GM20000 (cell line): Measurements from ENCODE around the gene ADAT3.

ENCODE experiments used
- DNase-seq: peaks from one replicate; pipeline ENCODE4 v3.0.0; 2012; ENCODE audit warnings: low spot score
- CTCF ChIP-seq: IDR thresholded peaks from 2 replicates; pipeline ENCODE4 v1.5.1; 2012; ENCODE audit warnings: mild to moderate bottlenecking, control low read depth; ENCODE audit errors: extremely low read depth, missing control alignments

ADAT3 gene

DNA sequence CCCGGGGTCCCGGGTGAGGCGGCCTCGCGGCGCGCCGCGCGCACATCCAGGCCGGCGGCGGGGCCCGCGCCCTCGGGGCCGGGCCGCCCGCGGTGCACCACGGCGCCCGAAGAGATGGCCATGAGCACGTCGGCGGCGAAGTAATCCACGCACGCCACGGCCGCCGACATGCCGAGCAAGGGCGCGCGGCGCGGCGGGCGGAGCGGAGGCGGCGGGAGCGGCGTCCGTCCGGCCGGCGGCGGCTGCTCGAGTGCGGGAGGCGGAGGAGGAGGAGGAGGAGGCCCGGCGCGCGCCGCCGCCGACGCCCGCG is 41.9 kb upstream of the ADAT3 start, which contains the start of gene KLF16:
Gene KLF16, minus strand, starts transcription at position 252 of the 310 bp plus-strand sequence. Its CDS starts 82 bp downstream, at position 170.
- no peak for DNase-seq

GRCh38 chr19:1863638-1864479 is 41.3 kb upstream of the ADAT3 start:
- DNase-seq, result peak; percentile 99
- TF ChIP-seq CTCF, result no peak

More for the DNA sequence above, 41.9 kb upstream of the ADAT3 start, which contains the start of gene KLF16:
- TF ChIP-seq CTCF, result no peak

GRCh38 chr19:1864480-1865171 is 40.6 kb upstream of the ADAT3 start:
- DNase-seq, result peak; percentile 90
- peak; percentile 85 for TF ChIP-seq CTCF

DNA sequence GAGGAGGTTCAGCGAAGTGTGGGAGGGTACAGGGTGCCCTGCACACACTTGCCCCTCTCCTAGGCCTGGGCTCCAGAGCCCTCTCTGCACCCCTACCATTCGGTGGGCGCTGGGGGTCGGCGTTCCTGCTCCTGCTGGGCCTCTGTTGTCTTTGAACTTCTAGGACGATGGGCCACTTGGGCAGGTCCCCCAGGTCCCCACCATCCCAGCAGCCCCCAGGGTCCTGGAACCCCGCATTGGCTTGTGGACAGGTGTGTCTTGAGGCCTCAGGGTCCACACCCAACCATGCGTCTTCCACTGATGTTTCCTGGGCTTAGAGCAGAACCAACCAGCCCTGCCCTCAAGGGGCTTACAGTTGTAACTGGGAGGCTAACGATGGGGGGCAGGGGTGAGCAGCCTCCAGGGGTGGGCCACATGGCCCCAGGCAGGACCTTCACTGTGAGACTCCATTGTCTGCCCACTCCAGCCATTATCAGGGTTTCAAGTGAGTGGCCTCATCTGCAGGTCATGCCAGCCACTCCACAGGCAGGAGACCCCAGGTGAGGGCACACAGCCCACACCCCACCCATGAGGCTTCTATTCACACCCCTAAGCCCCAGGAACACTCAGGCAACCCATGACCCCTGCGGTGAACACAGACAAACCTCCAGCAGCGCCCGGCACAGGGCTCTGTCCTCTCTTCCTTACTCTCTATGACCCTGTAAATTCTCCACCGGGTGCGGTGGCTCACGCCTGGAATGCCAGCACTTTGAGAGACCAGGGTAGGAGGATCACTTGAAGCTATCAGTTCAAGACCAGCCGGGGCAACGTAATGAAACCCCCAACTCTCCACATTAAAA is 39.8 kb upstream of the ADAT3 start:
- TF ChIP-seq CTCF, result no peak

DNA sequence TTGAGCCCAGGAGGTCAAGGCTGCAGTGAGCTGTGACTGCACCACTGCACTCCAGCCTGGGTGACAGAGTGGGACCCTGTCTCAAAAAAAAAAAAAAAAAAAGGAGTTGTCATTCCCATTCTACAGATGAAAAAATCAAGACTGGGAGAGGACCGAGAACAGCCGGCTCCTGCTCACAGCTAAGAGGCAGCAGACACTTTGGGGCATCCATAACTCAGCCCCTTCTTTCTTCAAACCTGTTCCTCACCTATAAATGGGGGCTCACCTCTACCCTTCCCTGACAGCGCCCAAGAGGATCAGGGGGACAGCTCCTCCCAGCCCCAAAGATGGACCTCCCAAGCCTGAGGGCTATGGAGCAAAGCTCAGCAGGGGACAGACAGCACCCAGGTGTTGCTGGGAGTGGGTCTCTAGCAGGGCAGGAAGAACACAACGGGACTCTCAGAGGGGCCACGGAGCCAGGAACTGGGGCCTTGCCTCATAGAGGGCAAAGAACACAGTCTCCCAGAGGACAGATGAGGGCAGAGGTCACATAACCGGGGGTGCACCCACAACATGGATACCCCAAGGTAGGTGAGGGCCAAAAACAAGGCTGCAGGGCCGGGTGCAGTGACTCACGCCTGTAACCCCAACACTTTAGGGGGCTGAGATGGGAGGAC is 38.4 kb upstream of the ADAT3 start:
- DNase-seq, result no peak
- no peak for TF ChIP-seq CTCF

More for the DNA sequence above, 39.8 kb upstream of the ADAT3 start:
- no peak for DNase-seq

DNA sequence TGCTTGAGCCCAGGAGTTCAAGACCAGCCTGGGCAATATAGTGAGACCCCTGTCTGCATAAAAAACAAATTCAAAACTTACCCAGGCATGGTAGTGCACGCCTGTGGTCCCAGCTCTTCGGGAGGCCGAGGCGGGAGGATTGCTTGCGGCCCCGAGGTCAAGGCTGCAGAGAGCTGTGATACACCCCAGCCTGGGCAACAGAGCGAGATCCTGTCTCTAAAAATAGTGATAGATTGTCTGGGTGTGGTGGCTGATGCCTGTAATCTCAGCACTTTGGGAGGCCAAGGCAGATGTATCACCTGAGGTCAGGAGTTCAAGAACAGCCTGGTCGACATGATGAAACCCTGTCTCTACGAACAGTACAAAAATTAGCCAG is 37.9 kb upstream of the ADAT3 start:
- DNase-seq, result no peak
- no peak for TF ChIP-seq CTCF
